Smooth muscle cell (in vitro differentiated cells): ENCODE measurements around the gene SHISA4. TPM values are rescaled to one million over a fixed set of nuclear protein-coding genes. Genes with fewer than 3 reads are reported as not detected.

ENCODE experiments used
- DNase-seq: peaks from one replicate; lab custom pipeline; 2025; ENCODE audit not compliant: unreplicated experiment; lab: John Stamatoyannopoulos, UW
- H2AFZ ChIP-seq: fragments of 200-600 bp; sonication (generic); 2 replicates; pipeline ENCODE4 v1.6.0; 2016; ENCODE audit warnings: antibody characterized with exemption, low read depth, mild to moderate bottlenecking
- H3F3A ChIP-seq: fragments of 200-600 bp; sonication (generic); 2 replicates; pipeline ENCODE4 v1.6.0; 2017; ENCODE audit warnings: antibody characterized with exemption, low read depth
- H3K27ac ChIP-seq: fragments of 200-600 bp; sonication (generic); 2 replicates; pipeline ENCODE4 v1.5.1; 2016; ENCODE audit warnings: low read depth, mild to moderate bottlenecking
- H3K27me3 ChIP-seq: fragments of 200-600 bp; sonication (generic); 2 replicates; pipeline ENCODE4 v1.6.1; 2016; ENCODE audit warnings: low read depth, mild to moderate bottlenecking
- H3K36me3 ChIP-seq: fragments of 200-600 bp; sonication (generic); 2 replicates; pipeline ENCODE4 v1.5.1; 2016; ENCODE audit warnings: low read depth
- H3K4me1 ChIP-seq: fragments of 200-600 bp; sonication (generic); 2 replicates; pipeline ENCODE4 v1.5.1; 2016; ENCODE audit warnings: low read depth
- H3K4me2 ChIP-seq: fragments of 200-600 bp; sonication (generic); 2 replicates; pipeline ENCODE4 v1.6.0; 2016; ENCODE audit warnings: mild to moderate bottlenecking
- H3K4me3 ChIP-seq: fragments of 200-600 bp; sonication (generic); 2 replicates; pipeline ENCODE4 v1.5.1; 2016; ENCODE audit warnings: mild to moderate bottlenecking
- H3K79me2 ChIP-seq: fragments of 200-600 bp; sonication (generic); 2 replicates; pipeline ENCODE4 v1.6.0; 2016; ENCODE audit warnings: low read depth, mild to moderate bottlenecking
- H3K9ac ChIP-seq: fragments of 200-600 bp; sonication (generic); 2 replicates; pipeline ENCODE4 v1.6.0; 2016; ENCODE audit warnings: low read depth
- H3K9me3 ChIP-seq: fragments of 200-600 bp; sonication (generic); replicated peaks from 2 replicates; pipeline ENCODE4 v1.5.1; 2016; ENCODE audit warnings: low read depth
- H4K20me1 ChIP-seq: fragments of 200-600 bp; sonication (generic); 2 replicates; pipeline ENCODE4 v1.6.0; 2016; ENCODE audit warnings: low read depth
- CTCF ChIP-seq: fragments of 200-600 bp; sonication (generic); IDR thresholded peaks from 2 replicates; pipeline ENCODE4 v1.5.1; 2017; ENCODE audit warnings: borderline replicate concordance, mild to moderate bottlenecking, antibody characterized with exemption; ENCODE audit not compliant: insufficient read depth, poor library complexity, severe bottlenecking
- WGBS: methylation state at CpG from one replicate; pipeline ENCODE4 v1.1.7; 2016; ENCODE audit warnings: low lambda C conversion rate; 5-methylcytosine and 5-hydroxymethylcytosine counted together
- polyA plus RNA-seq: library from polyadenylated mRNA; unstranded; fragments of >200 nt; fragmentation: Nextera tagmentation; extraction: Ambion mirVana; gene quantifications from 2 replicates; pipeline ENCODE4 v1.2.1, GENCODE V29; 2016
- total RNA-seq: library from RNA; depleted of rRNA; stranded (reverse); fragments of >200 nt; gene quantifications from 2 replicates; pipeline ENCODE4 v1.2.3, GENCODE V29; 2014

The SHISA4 gene
- total and polyA plus RNA-seq, 2 experiments from 2014 or later, result 30.1 to 73.5 TPM

- WGBS, result 65% methylated on average over 10 of the region's 10 CpGs
- no peak for TF ChIP-seq CTCF
- H2AFZ ChIP-seq, result no peak overlapping the region
- no peaks in the 10 kb centered on the region for H3K27me3 ChIP-seq
- H3K4me2 ChIP-seq, result no peak overlapping the region
- no peaks in the 10 kb centered on the region for H3K79me2 ChIP-seq
- H3K4me1 ChIP-seq, result no peaks in the 10 kb centered on the region
- H3K36me3 ChIP-seq, result peaks cover 27% of the 10 kb centered on the region
- H3K9me3 ChIP-seq, result no peaks in the 10 kb centered on the region
- H3K27ac ChIP-seq, result peak overlapping the region; percentile 65
- H3F3A ChIP-seq, result no peaks in the 10 kb centered on the region
- no peaks in the 10 kb centered on the region for H4K20me1 ChIP-seq
- no peak for DNase-seq
- H3K4me3 ChIP-seq, result no peak overlapping the region
- H3K9ac ChIP-seq, result no peak overlapping the region
Observed at GRCh38 chr1:201870397-201870796, 18.3 kb upstream of the SHISA4 start.

- Histone ChIP-seq H3K36me3 (peaks cover 17% of the 10 kb centered on the region), H3K27ac (no peak overlapping the region), H3K9me3 (no peaks in the 10 kb centered on the region), H3K27me3 (no peaks in the 10 kb centered on the region), H3K79me2 (no peaks in the 10 kb centered on the region), H3K4me1 (no peaks in the 10 kb centered on the region), H3K4me3 (no peak overlapping the region), H2AFZ (no peak overlapping the region), H3K4me2 (no peak overlapping the region), H4K20me1 (no peaks in the 10 kb centered on the region), H3K9ac (no peak overlapping the region), H3F3A (no peaks in the 10 kb centered on the region)
- 100% methylated on average over 1 of the region's 1 CpG for WGBS
- TF ChIP-seq CTCF, result no peak
- DNase-seq, result no peak
Observed at GRCh38 chr1:201874672-201875071, 14.0 kb upstream of the SHISA4 start.

- DNase-seq, result no peak
- H3K9me3 ChIP-seq, result no peaks in the 10 kb centered on the region
- no peaks in the 10 kb centered on the region for H4K20me1 ChIP-seq
- H3K4me3 ChIP-seq, result no peak overlapping the region
- peak; percentile 19 for TF ChIP-seq CTCF
- no peaks in the 10 kb centered on the region for H3F3A ChIP-seq
- H3K27me3 ChIP-seq, result no peaks in the 10 kb centered on the region
- H3K4me1 ChIP-seq, result no peaks in the 10 kb centered on the region
- H3K36me3 ChIP-seq, result peaks cover 16% of the 10 kb centered on the region
- H3K27ac ChIP-seq, result no peak overlapping the region
- WGBS, result 87% methylated on average over 8 of the region's 8 CpGs
- no peak overlapping the region for H2AFZ ChIP-seq
- no peaks in the 10 kb centered on the region for H3K79me2 ChIP-seq
- no peak overlapping the region for H3K9ac ChIP-seq
- no peak overlapping the region for H3K4me2 ChIP-seq
Observed at GRCh38 chr1:201876148-201876818, 12.4 kb upstream of the SHISA4 start.

- H3K27me3 ChIP-seq, result no peaks in the 10 kb centered on the region
- H3K9me3 ChIP-seq, result no peaks in the 10 kb centered on the region
- TF ChIP-seq CTCF, result peak; percentile 61
- 61% methylated on average over 6 of the region's 6 CpGs for WGBS
- no peaks in the 10 kb centered on the region for H3K36me3 ChIP-seq
- no peaks in the 10 kb centered on the region for H4K20me1 ChIP-seq
- H3K4me3 ChIP-seq, result no peak overlapping the region
- H3F3A ChIP-seq, result no peaks in the 10 kb centered on the region
- no peak overlapping the region for H3K4me2 ChIP-seq
- H3K27ac ChIP-seq, result no peak overlapping the region
- no peak overlapping the region for H3K9ac ChIP-seq
- no peaks in the 10 kb centered on the region for H3K4me1 ChIP-seq
- H2AFZ ChIP-seq, result no peak overlapping the region
- H3K79me2 ChIP-seq, result no peaks in the 10 kb centered on the region
- no peak for DNase-seq
Observed at GRCh38 chr1:201877877-201878401, 10.8 kb upstream of the SHISA4 start.
